ENCODE data around the gene ST8SIA1.
A peak's percentile ranks its signal among the peaks of the same experiment; 100 is the strongest.
"Not testable (repeated sequence)": the region's sequence is repeated elsewhere in the genome, so short reads cannot be mapped to it uniquely, and the experiment has no call there.

Gene ST8SIA1, protein sequence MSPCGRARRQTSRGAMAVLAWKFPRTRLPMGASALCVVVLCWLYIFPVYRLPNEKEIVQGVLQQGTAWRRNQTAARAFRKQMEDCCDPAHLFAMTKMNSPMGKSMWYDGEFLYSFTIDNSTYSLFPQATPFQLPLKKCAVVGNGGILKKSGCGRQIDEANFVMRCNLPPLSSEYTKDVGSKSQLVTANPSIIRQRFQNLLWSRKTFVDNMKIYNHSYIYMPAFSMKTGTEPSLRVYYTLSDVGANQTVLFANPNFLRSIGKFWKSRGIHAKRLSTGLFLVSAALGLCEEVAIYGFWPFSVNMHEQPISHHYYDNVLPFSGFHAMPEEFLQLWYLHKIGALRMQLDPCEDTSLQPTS

DNA sequence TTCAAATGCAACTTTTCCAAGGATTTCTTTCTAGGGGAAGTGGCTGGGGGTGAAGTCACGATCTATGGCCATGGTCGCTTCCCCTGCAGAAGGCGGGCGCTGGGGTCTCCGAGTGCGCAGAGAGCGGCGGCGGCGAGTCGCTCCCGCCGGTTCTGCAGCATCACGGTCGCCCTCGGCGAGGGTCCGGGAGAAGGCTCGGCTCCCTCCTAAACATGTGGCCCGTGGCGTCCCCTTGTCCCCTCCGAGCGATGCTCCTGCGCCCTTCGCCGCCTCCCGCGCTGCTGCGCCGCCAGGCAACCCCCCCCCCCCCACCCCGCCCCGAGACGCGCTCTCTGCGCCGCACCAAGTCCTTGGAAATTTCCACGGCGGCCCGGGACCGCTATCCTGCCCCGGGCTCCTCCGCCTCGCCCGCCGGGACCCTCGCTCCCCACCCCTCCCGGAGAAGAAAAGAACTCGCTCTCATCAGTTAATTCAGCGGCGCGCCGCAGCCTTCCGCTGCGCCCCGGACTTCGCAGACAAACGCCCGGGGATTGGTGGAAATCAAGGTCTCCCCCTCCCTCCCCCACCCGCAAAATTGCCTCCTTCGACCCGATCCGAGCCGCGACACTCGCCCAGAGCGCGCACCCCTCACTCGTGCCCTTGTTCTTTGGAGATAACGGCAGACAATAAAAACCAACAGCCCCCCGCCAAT, at the start of gene ST8SIA1:
Gene ST8SIA1, minus strand, starts transcription at position 298 of the 691 bp plus-strand sequence. CDS start 475 bp downstream, outside the sequence.
- intact Hi-C loops (cut with DNase I): loop anchor here (5.0 kb wide), 2 partner anchors 232 to 252 kb away; no protein-coding TSS in a partner anchor

DNA sequence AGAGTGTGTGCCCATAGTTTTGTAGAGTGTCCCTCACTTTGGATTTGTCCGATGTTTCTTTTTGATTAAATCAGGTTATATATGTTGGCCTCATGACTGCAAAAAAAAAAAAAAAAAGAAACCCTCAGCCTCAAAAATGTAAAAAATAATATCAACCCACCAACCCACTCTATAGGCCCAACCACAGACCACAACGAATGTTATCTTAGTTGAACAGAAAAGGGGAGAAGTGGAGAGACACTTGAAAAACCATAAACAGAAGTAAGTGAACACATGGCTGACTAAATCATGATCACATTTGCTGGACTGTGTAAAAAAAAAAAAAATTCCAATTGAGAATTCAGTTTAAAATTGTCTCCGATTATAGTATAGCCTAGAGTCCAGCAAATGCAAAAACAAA, 45.5 kb upstream of the ST8SIA1 start:
- no peak for DNase-seq
- intact Hi-C loops (cut with DNase I): no loop called here

More for the DNA sequence above, at the start of gene ST8SIA1:
- peak; percentile 6 to 81 (median 64) for DNase-seq

DNA sequence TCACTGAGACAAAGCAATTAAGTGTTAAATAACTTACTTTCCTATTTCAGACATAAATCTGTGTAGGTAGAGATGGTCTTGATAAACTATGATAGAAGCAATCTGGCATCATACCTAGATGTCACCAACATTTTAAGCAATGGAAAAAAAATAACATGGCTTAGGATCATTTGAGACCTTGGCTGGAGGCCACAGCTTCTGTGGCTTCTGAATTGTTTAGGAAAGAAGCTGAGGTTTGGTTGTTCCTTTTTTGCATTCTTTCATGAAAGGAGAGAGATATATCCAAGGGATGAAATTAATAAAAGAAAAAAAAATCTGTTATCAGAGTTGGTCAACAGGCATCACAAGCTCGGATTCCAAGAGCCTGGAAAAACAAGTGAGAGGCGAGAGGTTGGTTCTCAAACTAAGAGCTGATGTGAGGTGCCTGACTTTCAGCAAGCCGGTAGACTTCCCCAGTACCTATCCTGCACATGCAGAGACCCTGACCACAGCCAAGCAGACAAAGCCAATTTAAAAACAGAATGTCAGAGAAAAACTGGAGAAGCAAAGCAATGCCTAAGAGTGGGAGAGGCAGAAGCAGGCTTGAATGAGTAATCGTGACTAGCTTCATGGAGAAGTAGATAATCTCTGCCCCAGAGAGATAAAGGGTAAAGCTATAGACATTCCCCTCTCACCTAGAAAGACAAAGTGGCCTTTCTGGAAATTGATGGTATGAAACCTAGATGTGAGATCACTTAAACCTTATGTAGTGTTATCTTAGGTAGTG, 43.4 kb upstream of the ST8SIA1 start:
- no peak for DNase-seq
- intact Hi-C loops (cut with DNase I): no loop called here

GRCh38 chr12:22376596-22377150, 42.2 kb upstream of the ST8SIA1 start:
- DNase-seq; intact Hi-C loops (cut with DNase I): not testable (repeated sequence)

- intact Hi-C loops (cut with DNase I): no loop called here
- no peak for DNase-seq
These were observed 40.0 kb upstream of the ST8SIA1 start for GRCh38 chr12:22374508-22374907.

DNA sequence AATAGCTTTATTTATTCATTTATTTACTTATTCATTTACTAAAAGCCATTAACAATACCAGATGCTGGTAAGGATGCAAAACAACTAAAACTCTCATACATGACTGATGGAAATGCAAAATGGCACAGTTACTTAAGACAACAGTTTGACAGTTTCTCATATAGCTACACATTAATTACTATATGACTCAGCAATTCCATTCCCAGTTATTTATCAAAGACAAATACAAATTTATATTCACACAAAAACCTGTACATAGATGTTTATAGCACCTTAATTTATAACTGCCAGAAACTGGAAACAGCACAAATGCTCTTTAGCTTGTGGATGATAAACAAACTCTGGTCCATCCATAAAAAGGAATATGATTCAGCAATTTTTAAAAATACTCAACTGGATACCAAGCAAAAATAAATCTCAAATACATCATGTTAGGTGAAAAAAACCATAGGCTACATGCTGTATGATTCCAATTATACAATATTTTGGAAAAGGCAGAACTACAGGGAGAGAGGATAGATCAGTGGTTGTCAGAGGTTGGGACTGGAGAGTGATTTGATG, 37.9 kb upstream of the ST8SIA1 start:
- intact Hi-C loops (cut with DNase I): no loop called here
- no peak for DNase-seq

DNA sequence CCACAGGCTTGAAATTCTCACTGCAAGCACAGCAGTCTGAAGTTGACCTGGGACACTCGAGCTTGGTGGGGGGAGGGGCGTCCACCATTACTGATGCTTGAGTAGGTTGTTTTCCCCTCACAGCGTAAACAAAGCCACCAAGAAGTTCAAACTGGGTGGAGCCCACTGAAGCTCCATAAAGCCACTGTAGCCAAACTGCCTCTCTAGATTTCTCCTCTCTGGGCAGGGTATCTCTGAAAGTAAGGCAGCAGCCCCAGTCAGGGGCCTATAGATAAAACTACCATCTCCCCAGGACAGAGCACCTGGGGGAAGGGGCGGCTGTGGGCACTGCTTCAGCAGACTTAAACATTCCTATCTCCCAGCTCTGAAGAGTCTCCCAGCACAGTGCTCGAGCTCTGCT, 31.7 kb upstream of the ST8SIA1 start:
- no peak for DNase-seq
- intact Hi-C loops (cut with DNase I): no loop called here

DNA sequence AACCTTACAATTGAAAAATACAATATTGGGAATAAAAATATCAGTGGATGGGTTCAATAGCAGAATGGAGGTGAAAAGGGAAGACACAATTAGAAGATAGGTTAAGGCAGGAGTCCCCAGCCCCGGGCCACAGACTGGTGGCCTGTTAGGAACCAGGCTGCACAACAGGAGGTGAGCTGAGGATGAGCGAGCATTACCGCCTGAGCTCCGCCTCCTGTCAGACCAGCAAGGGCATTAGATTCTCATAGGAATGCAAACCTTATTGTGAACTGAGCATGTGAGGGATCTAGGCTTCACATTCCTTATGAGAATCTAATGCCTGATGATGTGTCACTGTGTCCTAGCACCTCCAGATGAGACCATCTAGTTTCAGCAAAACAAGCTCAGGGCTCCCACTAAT, 27.3 kb upstream of the ST8SIA1 start:
- DNase-seq: no peak
- intact Hi-C loops (cut with DNase I): no loop called here

GRCh38 chr12:22360774-22361173, 26.3 kb upstream of the ST8SIA1 start:
- intact Hi-C loops (cut with DNase I): no loop called here
- no peak for DNase-seq

GRCh38 chr12:22357531-22357930, 23.0 kb upstream of the ST8SIA1 start:
- no peak for DNase-seq
- intact Hi-C loops (cut with DNase I): no loop called here

GRCh38 chr12:22356231-22356630, 21.7 kb upstream of the ST8SIA1 start:
- DNase-seq: no peak
- intact Hi-C loops (cut with DNase I): no loop called here

DNA sequence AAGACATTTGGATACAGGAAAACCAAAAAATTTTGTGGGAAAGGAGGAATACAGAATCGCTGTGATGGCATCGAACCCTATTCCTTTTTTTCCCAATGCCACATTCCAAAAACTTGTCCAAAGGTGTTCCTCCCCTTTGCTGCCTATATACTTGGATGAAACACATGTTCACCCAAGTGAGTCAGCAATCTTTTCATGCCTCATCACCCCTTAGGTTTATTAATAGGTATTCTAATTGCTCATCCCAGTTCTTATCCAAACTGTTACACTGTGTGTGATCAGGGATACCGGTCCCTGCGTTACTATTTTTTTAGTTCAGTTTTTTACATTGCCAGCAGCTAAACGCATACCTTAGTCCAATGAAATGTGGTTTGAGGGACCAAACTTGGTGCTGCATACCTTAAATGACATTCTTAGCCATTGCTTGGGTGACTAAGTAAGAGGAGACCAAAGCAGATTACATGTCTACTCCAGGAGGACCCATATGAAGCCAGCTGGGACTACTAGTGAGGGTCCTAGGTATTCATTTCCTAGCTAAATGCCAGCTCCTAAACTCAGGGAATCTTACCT, 20.6 kb upstream of the ST8SIA1 start:
- no peak for DNase-seq
- intact Hi-C loops (cut with DNase I): no loop called here

DNA sequence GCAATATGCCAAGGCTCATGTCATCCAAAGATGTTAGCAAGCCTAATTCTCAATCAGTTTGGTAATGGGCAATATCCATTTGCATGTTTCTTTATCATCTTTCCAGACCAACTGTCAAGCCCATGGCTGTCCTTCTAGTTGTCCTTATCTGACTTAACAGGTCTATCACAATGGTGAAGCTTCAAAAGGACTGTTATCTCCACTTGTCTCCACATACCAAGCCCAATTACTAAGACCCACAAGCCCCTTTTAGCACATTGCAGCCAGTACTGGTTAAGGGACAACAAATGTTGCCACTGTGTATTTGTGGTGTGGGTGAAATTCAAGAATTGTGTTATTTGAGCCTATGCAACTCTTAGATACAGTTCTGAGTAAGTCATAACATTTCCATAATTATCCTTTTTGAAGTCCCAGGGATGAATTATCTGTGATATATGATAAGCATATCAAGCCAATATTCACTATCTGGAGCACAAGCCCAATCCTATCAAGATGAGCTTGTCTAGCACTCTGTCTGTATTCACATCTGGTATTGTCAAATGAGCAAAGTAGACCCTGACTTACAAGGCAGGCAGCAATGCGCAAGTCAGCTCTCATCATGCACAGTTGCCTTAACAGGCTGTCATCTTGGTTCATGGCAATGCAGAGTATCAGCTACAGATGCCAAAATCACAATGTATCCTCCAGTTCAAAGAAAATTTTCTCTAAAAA, 19.3 kb upstream of the ST8SIA1 start:
- intact Hi-C loops (cut with DNase I): no loop called here
- DNase-seq: no peak

- no peak for DNase-seq
- intact Hi-C loops (cut with DNase I): no loop called here
These were observed 16.4 kb upstream of the ST8SIA1 start for GRCh38 chr12:22350886-22351285.

- intact Hi-C loops (cut with DNase I): no loop called here
- DNase-seq: no peak
These were observed 13.7 kb upstream of the ST8SIA1 start for GRCh38 chr12:22348208-22348607.

GRCh38 chr12:22340143-22340542, 5.6 kb upstream of the ST8SIA1 start:
- intact Hi-C loops (cut with DNase I): no loop called here
- DNase-seq: no peak

DNA sequence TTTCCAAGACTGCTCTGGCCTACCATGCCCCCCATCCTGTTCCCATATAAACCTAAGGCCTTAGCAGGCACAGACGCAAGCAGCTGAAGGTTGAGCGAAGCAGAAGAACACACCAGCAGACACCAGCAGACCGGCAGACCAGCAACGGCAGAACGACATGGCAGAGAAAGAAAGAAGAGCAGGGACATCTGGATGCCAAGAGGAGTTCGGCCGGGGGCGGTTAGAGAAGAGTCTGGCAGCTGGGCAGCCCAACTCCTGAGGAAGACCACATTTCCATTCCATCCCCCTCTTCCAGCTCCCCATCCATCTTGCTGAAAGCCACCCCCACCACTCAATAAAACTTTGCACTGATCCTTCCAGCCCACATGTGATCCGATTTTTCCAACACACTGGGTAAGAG, 5.2 kb upstream of the ST8SIA1 start:
- intact Hi-C loops (cut with DNase I): loop anchor here (5.0 kb wide), 2 partner anchors 237 to 257 kb away; no protein-coding TSS in a partner anchor
- DNase-seq: no peak

- intact Hi-C loops (cut with DNase I): loop anchor here (5.0 kb wide), 2 partner anchors 233 to 253 kb away; no protein-coding TSS in a partner anchor
- peak in 14 of 42 donors; percentile 3 to 63 (median 28) for DNase-seq
These were observed 1.3 kb upstream of the ST8SIA1 start for GRCh38 chr12:22335794-22336166.
